GM23338 (cell line): Measurements from ENCODE around the gene IDH1. TPM values are rescaled to one million over a fixed set of nuclear protein-coding genes. Genes with fewer than 3 reads are reported as not detected.

Experiments
- ATAC-seq: fragments of 200-7000 bp; cut with Tn5 transposase; 3 replicates; pipeline ENCODE4 v1.9.1; 2020
- DNase-seq: peaks from one replicate; pipeline ENCODE4 v3.0.0-alpha.2; 2015; ENCODE audit warnings: low spot score
- H2AFZ ChIP-seq: fragments of 200-600 bp; sonication (generic); 2 replicates; pipeline ENCODE4 v1.8.0; 2016; ENCODE audit warnings: antibody characterized with exemption, mild to moderate bottlenecking, moderate library complexity
- H3F3A ChIP-seq: fragments of 200-600 bp; sonication (generic); replicated peaks from 2 replicates; pipeline ENCODE4 v1.8.0; 2017; ENCODE audit warnings: antibody characterized with exemption, mixed run types, low read depth
- H3K27ac ChIP-seq: fragments of 200-600 bp; sonication (generic); 2 replicates; pipeline ENCODE4 v1.6.1; 2016; ENCODE audit warnings: low read depth
- H3K27me3 ChIP-seq: fragments of 200-600 bp; sonication (generic); 2 replicates; pipeline ENCODE4 v1.8.0; 2016; ENCODE audit warnings: mild to moderate bottlenecking, mixed run types, moderate library complexity; ENCODE audit not compliant: insufficient read depth
- H3K36me3 ChIP-seq: fragments of 200-600 bp; sonication (generic); 2 replicates; pipeline ENCODE4 v1.8.0; 2016; ENCODE audit warnings: mild to moderate bottlenecking; ENCODE audit not compliant: insufficient read depth
- H3K4me1 ChIP-seq: fragments of 200-600 bp; sonication (generic); 2 replicates; pipeline ENCODE4 v1.8.0; 2016; ENCODE audit warnings: mild to moderate bottlenecking, moderate library complexity; ENCODE audit not compliant: insufficient read depth
- H3K4me2 ChIP-seq: fragments of 200-600 bp; sonication (generic); 2 replicates; pipeline ENCODE4 v1.7.1; 2017; ENCODE audit warnings: mixed run types
- H3K4me3 ChIP-seq: fragments of 200-600 bp; sonication (generic); 2 replicates; pipeline ENCODE4 v1.6.1; 2016; ENCODE audit warnings: mixed run types
- H3K79me2 ChIP-seq: fragments of 200-600 bp; sonication (generic); replicated peaks from 2 replicates; pipeline ENCODE4 v1.8.0; 2017; ENCODE audit warnings: mild to moderate bottlenecking; ENCODE audit not compliant: insufficient read depth
- H3K9me2 ChIP-seq: fragments of 200-600 bp; sonication (generic); 2 replicates; pipeline ENCODE4 v1.8.0; 2017; ENCODE audit not compliant: insufficient read depth
- H4K20me1 ChIP-seq: fragments of 200-600 bp; sonication (generic); replicated peaks from 2 replicates; pipeline ENCODE4 v1.8.0; 2017; ENCODE audit warnings: mild to moderate bottlenecking; ENCODE audit not compliant: insufficient read depth
- H3K27ac Mint-ChIP-seq: 2 replicates; pipeline ENCODE4 v1.8.0; 2020; ENCODE audit warnings: inconsistent platforms, mild to moderate bottlenecking, moderate library complexity, mixed read lengths
- H3K27me3 Mint-ChIP-seq: 3 replicates; pipeline ENCODE4 v1.8.0; 2022; ENCODE audit warnings: low read depth, mild to moderate bottlenecking, moderate library complexity, mixed read lengths, inconsistent platforms; ENCODE audit not compliant: insufficient read depth, poor library complexity
- H3K36me3 Mint-ChIP-seq: 3 replicates; pipeline ENCODE4 v1.8.0; 2021; ENCODE audit warnings: low read depth, mild to moderate bottlenecking, inconsistent platforms, moderate library complexity, mixed read lengths
- H3K4me1 Mint-ChIP-seq: 3 replicates; pipeline ENCODE4 v1.8.0; 2020; ENCODE audit warnings: mild to moderate bottlenecking, inconsistent platforms, mixed read lengths
- H3K4me3 Mint-ChIP-seq: 3 replicates; pipeline ENCODE4 v1.8.0; 2021; ENCODE audit warnings: moderate library complexity, mild to moderate bottlenecking, inconsistent platforms, mixed read lengths
- H3K9me3 Mint-ChIP-seq: 3 replicates; pipeline ENCODE4 v1.8.0; 2020; ENCODE audit warnings: moderate library complexity, mild to moderate bottlenecking, inconsistent platforms, mixed read lengths
- CREB1 ChIP-seq: fragments of 250-450 bp; sonication (Bioruptor Pico); IDR thresholded peaks from 2 replicates; pipeline ENCODE4 v1.5.0; 2020; ENCODE audit warnings: low read depth, mild to moderate bottlenecking, moderate library complexity
- CTCF ChIP-seq, 2 experiments: fragments of 200-600 bp in 1 of 2; sonication (generic) in 1 of 2; conservative IDR thresholded peaks; 2 replicates each; pipeline versions ENCODE4 v1.5.1 to v1.6.1; 2016 to 2017; ENCODE audit warnings: antibody characterized with exemption in 2 of 2, low read depth in 2 of 2, mild to moderate bottlenecking in 2 of 2, moderate library complexity in 1 of 2
- ETS1 ChIP-seq: IDR thresholded peaks from 2 replicates; pipeline ENCODE4 v1.6.1; 2016; ENCODE audit warnings: antibody characterized with exemption
- EZH2 ChIP-seq: fragments of 200-600 bp; sonication (generic); IDR thresholded peaks from one replicate; pipeline ENCODE4 v1.8.0; 2017; ENCODE audit warnings: antibody characterized with exemption, mild to moderate bottlenecking, low read depth; ENCODE audit not compliant: unreplicated experiment
- EZH2phosphoT487 ChIP-seq: fragments of 200-600 bp; sonication (generic); IDR thresholded peaks from one replicate; pipeline ENCODE4 v1.8.1; 2018; ENCODE audit warnings: antibody characterized with exemption; ENCODE audit not compliant: unreplicated experiment
- JUNB ChIP-seq: IDR thresholded peaks from one replicate; pipeline ENCODE4 v1.6.1; 2016; ENCODE audit warnings: antibody characterized with exemption; ENCODE audit not compliant: unreplicated experiment
- NANOG ChIP-seq: IDR thresholded peaks from 2 replicates; pipeline ENCODE4 v1.6.1; 2016; ENCODE audit warnings: antibody characterized with exemption, borderline replicate concordance
- POLR2AphosphoS5 ChIP-seq: IDR thresholded peaks from 2 replicates; pipeline ENCODE4 v1.6.1; 2016; ENCODE audit warnings: antibody characterized with exemption, low read depth
- REST ChIP-seq: IDR thresholded peaks from one replicate; pipeline ENCODE4 v1.6.1; 2018; ENCODE audit warnings: antibody characterized with exemption; ENCODE audit not compliant: unreplicated experiment
- STAT1 ChIP-seq: IDR thresholded peaks from one replicate; pipeline ENCODE4 v1.6.1; 2016; ENCODE audit warnings: antibody characterized with exemption; ENCODE audit not compliant: unreplicated experiment
- ZNF114 ChIP-seq: fragments of 250-450 bp; sonication (Bioruptor Pico); IDR thresholded peaks from 2 replicates; pipeline ENCODE4 v1.5.0; 2020; ENCODE audit warnings: mild to moderate bottlenecking, moderate library complexity
- ZNF331 ChIP-seq: fragments of 250-450 bp; sonication (Bioruptor Pico); IDR thresholded peaks from 2 replicates; pipeline ENCODE4 v1.5.0; 2020; ENCODE audit warnings: low read depth, mild to moderate bottlenecking, moderate library complexity
- ZNF462 ChIP-seq: fragments of 250-450 bp; sonication (Bioruptor Pico); IDR thresholded peaks from 2 replicates; pipeline ENCODE4 v1.5.0; 2020; ENCODE audit warnings: mild to moderate bottlenecking, moderate library complexity
- polyA plus RNA-seq: library from polyadenylated mRNA; unstranded; fragments of >200 nt; fragmentation: Nextera tagmentation; extraction: Ambion mirVana; gene quantifications from 2 replicates; pipeline ENCODE4 v1.2.1, GENCODE V29; 2016
- total RNA-seq: library from RNA; depleted of rRNA; stranded (reverse); fragments of >200 nt; shearing (Covaris generic); gene quantifications from 2 replicates; pipeline ENCODE4 v1.2.3, GENCODE V29; 2014

IDH1 gene
- total and polyA plus RNA-seq, 2 experiments from 2014 or later = 315 to 536 TPM

- DNase-seq = peak; percentile 94
- Mint-ChIP-seq H3K36me3 (peaks cover 46% of the 10 kb centered on the region), H3K9me3 (no peaks in the 10 kb centered on the region; the same call in 2 of the 3 replicates), H3K4me1 (peaks cover 44% of the 10 kb centered on the region), H3K27me3 (peaks cover 13% of the 10 kb centered on the region), H3K4me3 (peak overlapping the region; percentile 99), H3K27ac (peak overlapping the region; percentile 98)
- no peaks in the 10 kb centered on the region for H3K27me3 ChIP-seq
- peaks cover 24% of the 10 kb centered on the region for H3K4me1 ChIP-seq
- peaks cover 51% of the 10 kb centered on the region for H3K79me2 ChIP-seq
- peaks cover 13% of the 10 kb centered on the region for H4K20me1 ChIP-seq
- H2AFZ ChIP-seq = peak overlapping the region; percentile 52; the same call in 1 of the 2 replicates
- no peak for TF ChIP-seq NANOG
- TF ChIP-seq JUNB = no peak
- TF ChIP-seq REST = no peak
- no peak for TF ChIP-seq EZH2phosphoT487
- no peak for TF ChIP-seq ETS1
- TF ChIP-seq EZH2 = no peak
- TF ChIP-seq ZNF114 (CRISPR knock-in tag) = no peak
- no peak for TF ChIP-seq ZNF331
- no peak for TF ChIP-seq STAT1
- peak; percentile 34; the same call in 1 of the 2 replicates for TF ChIP-seq CREB1
- TF ChIP-seq ZNF462 (CRISPR knock-in tag) = no peak
- TF ChIP-seq POLR2AphosphoS5 = peak; percentile 67
- TF ChIP-seq CTCF (conservative IDR thresholded peaks at IDR 0.05; ENCODE audit: low read depth in 2 of 2) = peak; percentile 68 to 83
- H3F3A ChIP-seq = peaks cover 6% of the 10 kb centered on the region; the same call in 1 of the 2 replicates
- H3K4me3 ChIP-seq = peak overlapping the region; percentile 99
- no peaks in the 10 kb centered on the region for H3K9me2 ChIP-seq
- H3K4me2 ChIP-seq = peak overlapping the region; percentile 99
- peak overlapping the region; percentile 98 for H3K27ac ChIP-seq
- peak; percentile 85 for ATAC-seq
- H3K36me3 ChIP-seq = peaks cover 35% of the 10 kb centered on the region
Measured at GRCh38 chr2:208254118-208254870, 577 bp downstream of the IDH1 start.
